ENCODE results near the gene TMEM37.

Gene TMEM37

GRCh38 chr2:119448427-119449141, 16.9 kb downstream of the TMEM37 start:
- Mint-ChIP-seq H3K4me3 (no peak overlapping the region), H3K36me3 (ENCODE audit: low read depth) (no peaks in the 10 kb centered on the region), H3K9me3 (no peaks in the 10 kb centered on the region), H3K4me1 (ENCODE audit: low read depth) (peaks cover 12% of the 10 kb centered on the region), H3K27ac (no peak overlapping the region), H3K27me3 (ENCODE audit: low read depth) (peaks cover 2% of the 10 kb centered on the region)
- no peak for DNase-seq (ENCODE audit: low spot score)

GRCh38 chr2:119449521-119449920, 17.9 kb downstream of the TMEM37 start:
- H3K27ac Mint-ChIP-seq = no peak overlapping the region
- H3K4me1 Mint-ChIP-seq (ENCODE audit: low read depth) = peaks cover 12% of the 10 kb centered on the region
- H3K27me3 Mint-ChIP-seq (ENCODE audit: low read depth) = peaks cover 2% of the 10 kb centered on the region

GRCh38 chr2:119451336-119452050, 19.8 kb downstream of the TMEM37 start:
- Mint-ChIP-seq H3K4me1 (ENCODE audit: low read depth) (peaks cover 12% of the 10 kb centered on the region), H3K27ac (no peak overlapping the region), H3K4me3 (no peak overlapping the region), H3K27me3 (ENCODE audit: low read depth) (peaks cover 13% of the 10 kb centered on the region), H3K36me3 (ENCODE audit: low read depth) (no peaks in the 10 kb centered on the region), H3K9me3 (no peaks in the 10 kb centered on the region)
- no peak for DNase-seq (ENCODE audit: low spot score)

More at GRCh38 chr2:119449521-119449920, 17.9 kb downstream of the TMEM37 start:
- H3K9me3 Mint-ChIP-seq = no peaks in the 10 kb centered on the region
- H3K4me3 Mint-ChIP-seq = no peak overlapping the region
- no peak for DNase-seq (ENCODE audit: low spot score)
- H3K36me3 Mint-ChIP-seq (ENCODE audit: low read depth) = no peaks in the 10 kb centered on the region

- H3K9me3 Mint-ChIP-seq = no peaks in the 10 kb centered on the region
- no peaks in the 10 kb centered on the region for H3K36me3 Mint-ChIP-seq (ENCODE audit: low read depth)
- peaks cover 17% of the 10 kb centered on the region for H3K27me3 Mint-ChIP-seq (ENCODE audit: low read depth)
- H3K4me1 Mint-ChIP-seq (ENCODE audit: low read depth) = peaks cover 2% of the 10 kb centered on the region
- no peak overlapping the region for H3K27ac Mint-ChIP-seq
- no peak overlapping the region for H3K4me3 Mint-ChIP-seq
- DNase-seq (ENCODE audit: low spot score) = no peak
Measured at GRCh38 chr2:119453972-119454593, 22.4 kb downstream of the TMEM37 start.

GRCh38 chr2:119455066-119455718, 23.5 kb downstream of the TMEM37 start:
- Mint-ChIP-seq H3K9me3 (no peaks in the 10 kb centered on the region), H3K4me3 (no peak overlapping the region), H3K27ac (no peak overlapping the region), H3K36me3 (ENCODE audit: low read depth) (no peaks in the 10 kb centered on the region), H3K4me1 (ENCODE audit: low read depth) (no peaks in the 10 kb centered on the region), H3K27me3 (ENCODE audit: low read depth) (peaks cover 17% of the 10 kb centered on the region)
- no peak for DNase-seq (ENCODE audit: low spot score)

- DNase-seq (ENCODE audit: low spot score) = no peak
- peaks cover 8% of the 10 kb centered on the region for H3K4me1 Mint-ChIP-seq (ENCODE audit: low read depth)
- no peaks in the 10 kb centered on the region for H3K9me3 Mint-ChIP-seq
- H3K36me3 Mint-ChIP-seq (ENCODE audit: low read depth) = no peaks in the 10 kb centered on the region
- no peak overlapping the region for H3K27ac Mint-ChIP-seq
- peaks cover 16% of the 10 kb centered on the region for H3K27me3 Mint-ChIP-seq (ENCODE audit: low read depth)
- H3K4me3 Mint-ChIP-seq = no peak overlapping the region
Measured at GRCh38 chr2:119460076-119460475, 28.4 kb downstream of the TMEM37 start.

GRCh38 chr2:119461811-119462210, 30.2 kb downstream of the TMEM37 start:
- H3K27me3 Mint-ChIP-seq (ENCODE audit: low read depth) = peaks cover 3% of the 10 kb centered on the region
- peaks cover 8% of the 10 kb centered on the region for H3K4me1 Mint-ChIP-seq (ENCODE audit: low read depth)
- H3K27ac Mint-ChIP-seq = no peak overlapping the region
- no peaks in the 10 kb centered on the region for H3K9me3 Mint-ChIP-seq
- no peaks in the 10 kb centered on the region for H3K36me3 Mint-ChIP-seq (ENCODE audit: low read depth)
- DNase-seq (ENCODE audit: low spot score) = no peak
- H3K4me3 Mint-ChIP-seq = no peak overlapping the region

GRCh38 chr2:119462574-119462973, 30.9 kb downstream of the TMEM37 start:
- DNase-seq (ENCODE audit: low spot score) = no peak
- Mint-ChIP-seq H3K9me3 (no peaks in the 10 kb centered on the region), H3K36me3 (ENCODE audit: low read depth) (no peaks in the 10 kb centered on the region), H3K27me3 (ENCODE audit: low read depth) (peaks cover 1% of the 10 kb centered on the region), H3K4me1 (ENCODE audit: low read depth) (peaks cover 8% of the 10 kb centered on the region), H3K4me3 (no peak overlapping the region), H3K27ac (no peak overlapping the region)

GRCh38 chr2:119463136-119463535, 31.5 kb downstream of the TMEM37 start:
- Mint-ChIP-seq H3K27ac (no peak overlapping the region), H3K9me3 (no peaks in the 10 kb centered on the region), H3K36me3 (ENCODE audit: low read depth) (no peaks in the 10 kb centered on the region), H3K4me1 (ENCODE audit: low read depth) (peaks cover 8% of the 10 kb centered on the region), H3K27me3 (ENCODE audit: low read depth) (no peaks in the 10 kb centered on the region), H3K4me3 (no peak overlapping the region)
- DNase-seq (ENCODE audit: low spot score) = peak; percentile 11

GRCh38 chr2:119463990-119464389, 32.3 kb downstream of the TMEM37 start:
- no peak for DNase-seq (ENCODE audit: low spot score)
- H3K4me3 Mint-ChIP-seq = no peak overlapping the region
- no peak overlapping the region for H3K27ac Mint-ChIP-seq
- no peaks in the 10 kb centered on the region for H3K36me3 Mint-ChIP-seq (ENCODE audit: low read depth)
- peaks cover 4% of the 10 kb centered on the region for H3K27me3 Mint-ChIP-seq (ENCODE audit: low read depth)
- H3K9me3 Mint-ChIP-seq = no peaks in the 10 kb centered on the region
- peaks cover 8% of the 10 kb centered on the region for H3K4me1 Mint-ChIP-seq (ENCODE audit: low read depth)

GRCh38 chr2:119464981-119465380, 33.3 kb downstream of the TMEM37 start:
- H3K4me3 Mint-ChIP-seq = no peak overlapping the region
- DNase-seq (ENCODE audit: low spot score) = no peak
- H3K9me3 Mint-ChIP-seq = no peaks in the 10 kb centered on the region
- H3K27ac Mint-ChIP-seq = no peak overlapping the region
- peaks cover 8% of the 10 kb centered on the region for H3K4me1 Mint-ChIP-seq (ENCODE audit: low read depth)
- peaks cover 4% of the 10 kb centered on the region for H3K27me3 Mint-ChIP-seq (ENCODE audit: low read depth)
- H3K36me3 Mint-ChIP-seq (ENCODE audit: low read depth) = no peaks in the 10 kb centered on the region

GRCh38 chr2:119465687-119466086, 34.0 kb downstream of the TMEM37 start:
- no peak overlapping the region for H3K27ac Mint-ChIP-seq
- H3K4me1 Mint-ChIP-seq (ENCODE audit: low read depth) = peaks cover 8% of the 10 kb centered on the region
- peaks cover 4% of the 10 kb centered on the region for H3K27me3 Mint-ChIP-seq (ENCODE audit: low read depth)
- no peak overlapping the region for H3K4me3 Mint-ChIP-seq
- H3K9me3 Mint-ChIP-seq = no peaks in the 10 kb centered on the region
- no peak for DNase-seq (ENCODE audit: low spot score)
- no peaks in the 10 kb centered on the region for H3K36me3 Mint-ChIP-seq (ENCODE audit: low read depth)

- DNase-seq (ENCODE audit: low spot score) = no peak
- H3K4me3 Mint-ChIP-seq = no peak overlapping the region
- no peaks in the 10 kb centered on the region for H3K36me3 Mint-ChIP-seq (ENCODE audit: low read depth)
- H3K27ac Mint-ChIP-seq = no peak overlapping the region
- H3K9me3 Mint-ChIP-seq = no peaks in the 10 kb centered on the region
- H3K27me3 Mint-ChIP-seq (ENCODE audit: low read depth) = peaks cover 4% of the 10 kb centered on the region
- peaks cover 8% of the 10 kb centered on the region for H3K4me1 Mint-ChIP-seq (ENCODE audit: low read depth)
Measured at GRCh38 chr2:119466373-119466772, 34.7 kb downstream of the TMEM37 start.
